LHCN-M2 (cell line): ENCODE measurements around the gene BDP1. TPM values are rescaled to one million over a fixed set of nuclear protein-coding genes. Genes with fewer than 3 reads are reported as not detected.
"Not testable (repeated sequence)": the region's sequence is repeated elsewhere in the genome, so short reads cannot be mapped to it uniquely, and the experiment has no call there.

Experiments
- DNase-seq: peaks from one replicate; pipeline ENCODE4 v3.0.0-alpha.2; 2012; ENCODE audit warnings: low read depth
- total RNA-seq: library from RNA; depleted of rRNA; stranded (reverse); fragments of >200 nt; gene quantifications from 2 replicates; pipeline ENCODE4 v1.2.3, GENCODE V29; 2014

Gene BDP1
- total RNA-seq, 1 experiment from 2014 or later, result 18.9 TPM

DNA sequence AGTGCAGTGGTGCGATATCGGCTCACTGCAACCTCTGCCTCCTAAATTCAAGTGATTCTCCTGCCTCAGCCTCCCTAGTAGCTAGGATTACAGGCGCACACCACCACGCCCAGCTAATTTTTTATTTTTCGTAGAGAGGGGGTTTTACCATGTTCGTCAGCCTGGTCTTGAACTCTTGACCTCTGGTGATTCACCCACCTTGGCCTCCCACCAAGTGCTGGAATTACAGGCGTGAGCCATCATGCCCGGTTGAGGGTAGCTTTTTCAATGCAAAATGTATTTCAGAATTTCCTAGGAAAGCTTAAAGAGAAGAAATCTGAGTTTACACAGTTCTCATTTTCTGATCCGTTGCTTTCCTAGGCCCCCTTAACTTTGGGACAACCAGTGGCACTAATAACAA is 15.7 kb downstream of the BDP1 start:
- DNase-seq, result peak; percentile 71

DNA sequence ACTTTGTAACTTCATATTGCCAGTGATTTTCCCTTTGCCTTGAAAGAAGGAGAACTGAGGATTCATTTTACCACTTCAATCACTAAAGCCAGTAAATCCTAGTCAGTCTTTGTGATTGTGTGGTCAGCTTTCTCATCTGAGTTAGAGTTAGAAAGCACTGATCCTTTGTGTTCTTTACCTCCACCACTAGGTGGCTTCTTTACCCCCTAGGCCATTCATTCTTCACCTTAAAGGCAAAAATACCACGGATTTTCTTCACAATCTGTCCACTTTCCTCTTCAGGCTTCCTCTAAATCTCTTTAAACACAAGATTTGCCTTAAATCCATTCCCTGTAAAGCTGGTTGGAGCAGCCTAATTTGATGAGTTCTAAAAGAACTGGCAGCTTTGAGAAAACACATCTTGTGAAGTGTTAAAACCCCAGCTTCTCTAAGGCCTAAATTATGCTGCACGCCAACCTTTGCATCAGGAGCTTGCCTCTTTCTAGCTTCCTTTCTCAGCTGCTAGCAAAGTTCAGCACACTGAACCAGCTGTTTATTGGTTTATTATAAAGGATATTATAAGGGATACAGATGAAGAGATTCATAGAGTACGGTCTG is 20.4 kb downstream of the BDP1 start:
- peak; percentile 30 for DNase-seq

DNA sequence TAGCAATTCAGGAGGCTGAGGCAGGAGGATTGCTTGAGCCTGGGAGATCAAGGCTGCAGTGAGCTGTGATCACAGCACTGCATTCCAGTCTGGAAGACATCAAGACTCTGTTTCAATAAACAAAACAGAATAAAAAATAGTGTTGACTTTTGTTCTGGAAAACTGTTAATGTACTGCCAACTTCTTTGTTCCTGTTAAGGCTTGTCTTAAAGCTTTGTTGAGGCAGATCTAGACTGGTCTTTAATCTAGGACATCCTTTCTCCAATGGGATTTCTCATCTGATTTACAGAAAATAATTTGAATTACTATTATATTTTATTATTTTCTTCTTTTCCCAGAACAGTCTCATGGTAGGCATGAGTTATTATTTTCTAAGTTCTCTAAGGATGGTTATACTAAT is 26.0 kb downstream of the BDP1 start:
- DNase-seq, result no peak

DNA sequence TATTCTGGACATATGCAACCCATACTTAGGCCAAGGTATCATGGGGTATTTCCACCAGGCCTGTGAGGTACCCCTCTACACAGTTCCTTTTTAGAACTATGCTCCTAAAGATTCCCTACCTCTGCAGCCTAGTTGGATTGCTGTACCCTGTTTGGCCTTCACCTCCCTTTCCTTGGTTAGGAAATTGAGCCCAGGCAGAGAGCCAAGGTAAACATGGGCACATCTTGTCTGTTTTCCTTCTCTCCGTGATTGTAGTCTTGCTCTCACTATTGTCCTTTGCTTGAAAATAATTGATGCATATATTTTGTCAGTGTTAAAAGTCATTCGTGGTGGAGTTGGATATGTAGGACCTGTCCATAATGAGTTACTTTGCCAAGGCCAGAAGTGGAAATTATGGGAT is 26.7 kb downstream of the BDP1 start:
- peak; percentile 57 for DNase-seq

DNA sequence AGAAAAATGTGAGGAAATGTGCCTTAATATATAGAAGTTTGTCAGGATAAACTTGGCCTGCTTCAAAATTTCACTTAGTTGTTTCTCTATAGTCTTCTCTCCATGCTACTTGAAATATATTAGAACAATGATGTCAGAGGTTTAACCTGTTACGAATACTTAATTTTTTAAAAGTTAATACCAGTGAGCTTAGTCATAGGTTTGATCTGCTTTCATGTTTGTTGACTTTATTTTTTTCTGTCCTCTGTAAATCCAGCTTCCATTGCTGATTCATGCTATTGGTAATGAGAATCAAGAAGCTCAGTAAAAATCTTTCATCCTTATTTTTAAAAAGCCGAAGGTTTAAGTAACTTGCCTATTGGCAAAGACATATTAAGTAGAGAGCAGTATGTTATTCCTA is 27.9 kb downstream of the BDP1 start:
- DNase-seq, result peak; percentile 75

DNA sequence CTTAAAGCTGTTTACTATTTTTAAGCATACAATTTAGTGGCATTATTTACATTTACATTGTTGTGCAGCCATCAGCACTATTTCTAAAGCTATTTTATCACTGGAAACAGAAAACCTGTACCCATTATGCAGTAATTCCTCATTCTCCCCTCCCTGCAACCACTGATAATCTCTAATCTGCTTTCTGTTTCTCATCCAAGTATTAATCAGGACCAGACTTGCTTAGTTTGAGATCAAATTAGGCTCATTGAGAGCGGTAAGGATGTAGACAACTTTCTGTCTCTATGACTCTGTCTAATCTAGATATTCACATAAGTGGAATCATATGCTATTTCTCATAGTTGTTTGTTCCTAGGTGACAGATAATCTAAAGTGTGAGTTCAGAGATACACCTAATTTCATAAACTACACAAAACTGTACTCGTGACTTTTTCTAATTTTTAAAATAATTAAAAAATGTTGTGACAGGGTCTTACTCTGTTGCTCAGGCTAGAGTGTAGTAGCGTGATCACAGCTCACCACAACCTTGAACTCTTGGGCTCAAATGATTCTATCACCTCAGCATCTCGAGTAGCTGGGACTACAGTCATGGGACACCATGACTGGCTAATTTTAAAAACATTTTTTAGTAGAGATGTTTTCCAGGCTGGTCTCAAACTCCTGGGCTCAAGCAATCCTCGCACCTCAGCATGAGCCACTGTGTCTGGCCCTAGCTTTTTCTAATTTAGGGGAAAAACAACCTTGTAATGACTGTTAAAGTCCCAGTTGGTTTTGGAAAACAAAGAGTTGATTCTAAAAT is 37.6 kb downstream of the BDP1 start:
- DNase-seq, result no peak

DNA sequence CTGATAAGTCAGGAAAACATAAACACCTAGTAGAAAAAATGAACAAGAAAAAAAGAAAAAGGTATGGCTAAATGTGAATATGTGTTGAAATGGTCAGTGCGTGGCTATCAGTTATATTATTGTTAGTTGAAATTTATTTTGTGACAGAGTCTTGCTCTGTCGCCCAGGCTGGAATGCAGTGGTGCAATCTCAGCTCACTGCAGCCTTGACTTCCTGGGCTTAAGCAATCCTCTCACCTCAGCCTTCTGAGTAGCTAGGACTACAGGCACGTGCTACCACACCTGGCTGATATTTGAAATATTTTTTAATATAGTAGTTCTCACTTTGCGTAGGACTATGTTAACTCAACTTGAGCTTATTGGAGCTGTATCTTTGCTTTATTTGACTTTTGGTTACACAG is 38.8 kb downstream of the BDP1 start:
- not testable (repeated sequence) for DNase-seq

DNA sequence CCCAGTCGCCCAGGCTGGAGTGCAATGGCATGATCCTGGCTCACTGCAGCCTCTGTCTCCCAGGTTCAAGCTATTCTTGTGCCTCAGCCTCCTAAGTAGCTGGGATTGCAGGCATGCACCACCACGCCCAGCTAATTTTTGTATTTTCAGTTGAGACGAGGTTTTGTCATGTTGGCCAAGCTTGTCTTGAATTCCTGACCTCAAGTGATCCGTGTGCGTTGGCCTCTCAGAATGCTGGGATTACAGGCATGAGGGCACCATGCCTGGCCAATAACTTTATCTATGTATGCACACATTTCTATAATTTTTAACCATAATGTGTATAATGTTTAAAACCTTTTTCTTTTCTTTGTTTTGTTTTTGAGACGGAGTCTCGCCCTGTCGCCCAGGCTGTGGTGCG is 43.3 kb downstream of the BDP1 start:
- not testable (repeated sequence) for DNase-seq

DNA sequence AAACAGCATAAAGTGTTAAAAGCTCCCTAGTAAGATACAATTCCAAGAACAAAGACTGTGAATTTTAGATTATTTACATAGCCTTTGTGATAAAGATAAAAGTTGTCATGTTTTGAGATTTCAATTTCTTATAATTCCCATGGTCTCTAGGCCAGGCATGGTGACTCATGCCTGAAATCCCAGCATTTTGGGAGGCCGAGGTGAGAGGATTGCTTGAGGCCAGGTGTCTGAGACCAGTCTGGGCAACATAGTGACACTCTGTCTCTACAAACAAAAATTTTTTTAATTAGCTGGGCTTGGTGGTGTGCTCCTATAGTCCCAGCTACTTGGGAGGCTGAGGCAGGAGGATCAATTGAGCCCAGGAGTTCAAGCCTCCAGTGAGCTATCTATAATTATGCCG is 48.1 kb downstream of the BDP1 start:
- no peak for DNase-seq

DNA sequence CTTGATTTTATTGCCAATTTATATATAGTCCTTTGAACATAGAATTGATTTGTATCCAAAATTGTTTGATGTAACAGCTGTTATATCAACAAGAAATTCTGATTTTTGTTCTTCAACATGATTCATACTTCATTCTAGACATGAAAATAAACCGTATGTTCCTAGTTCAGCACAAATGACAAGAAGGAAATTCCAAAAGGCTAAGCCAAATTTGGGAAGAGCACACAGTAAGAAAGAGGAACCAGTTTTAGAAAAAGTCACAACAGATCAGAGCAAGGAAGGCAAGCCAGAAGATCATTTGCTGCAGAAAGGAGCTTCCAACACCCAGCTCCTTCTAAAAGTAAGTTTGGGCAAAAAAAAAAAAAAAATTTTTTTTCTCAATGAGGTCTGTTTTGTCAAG is 66.7 kb downstream of the BDP1 start:
- no peak for DNase-seq

DNA sequence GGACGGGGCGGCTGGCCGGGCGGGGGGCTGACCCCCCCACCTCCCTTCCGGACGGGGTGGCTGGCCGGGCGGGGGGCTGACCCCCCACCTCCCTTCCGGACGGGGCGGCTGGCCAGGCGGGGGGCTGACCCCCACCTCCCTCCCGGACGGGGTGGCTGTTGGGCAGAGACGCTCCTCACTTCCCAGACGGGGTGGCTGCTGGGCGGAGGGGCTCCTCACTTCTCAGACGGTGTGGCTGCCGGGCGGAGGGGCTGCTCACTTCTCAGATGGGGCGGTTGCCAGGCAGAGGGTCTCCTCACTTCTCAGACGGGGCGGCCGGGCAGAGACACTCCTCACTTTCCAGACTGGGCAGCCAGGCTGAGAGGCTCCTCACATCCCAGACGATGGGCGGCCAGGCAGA is 70.2 kb downstream of the BDP1 start:
- DNase-seq, result not testable (repeated sequence)

DNA sequence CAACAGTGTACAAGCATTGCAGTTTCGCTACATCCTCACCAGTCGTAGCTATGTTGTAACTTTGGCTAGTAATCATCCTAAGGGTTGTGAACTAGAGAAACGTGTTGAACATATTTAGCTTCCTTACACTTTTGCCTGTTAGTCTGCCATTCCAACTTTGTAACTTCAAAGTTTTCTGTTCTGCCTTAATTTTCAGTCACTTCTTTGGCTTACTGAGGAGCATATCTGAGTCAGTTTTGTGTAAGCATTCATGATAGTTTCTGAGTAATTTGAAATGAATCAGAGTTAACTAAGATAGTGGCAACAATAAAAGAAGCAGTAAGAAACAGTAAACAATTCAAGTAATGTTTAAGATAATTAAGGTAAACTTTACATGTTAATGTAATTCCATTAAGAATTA is 72.8 kb downstream of the BDP1 start:
- DNase-seq, result peak; percentile 8

DNA sequence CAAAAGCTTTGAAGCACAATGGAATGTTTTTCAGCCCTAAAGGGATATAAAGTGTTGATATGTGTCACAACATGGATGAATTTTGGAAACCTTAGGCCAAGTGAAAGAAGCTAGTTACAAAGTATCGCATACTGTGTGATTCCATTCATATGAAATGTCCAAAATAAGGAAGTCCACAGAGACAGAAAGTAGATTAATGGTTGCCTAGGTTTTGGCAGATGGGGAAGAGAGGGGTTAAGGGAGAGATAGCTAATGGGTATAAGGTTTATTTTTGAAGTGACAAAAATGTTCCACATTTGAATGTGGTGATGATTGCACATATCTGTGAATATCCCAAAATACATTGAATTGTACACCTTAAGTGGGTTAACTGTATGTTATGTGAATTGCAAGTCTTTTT is 74.2 kb downstream of the BDP1 start:
- DNase-seq, result no peak

DNA sequence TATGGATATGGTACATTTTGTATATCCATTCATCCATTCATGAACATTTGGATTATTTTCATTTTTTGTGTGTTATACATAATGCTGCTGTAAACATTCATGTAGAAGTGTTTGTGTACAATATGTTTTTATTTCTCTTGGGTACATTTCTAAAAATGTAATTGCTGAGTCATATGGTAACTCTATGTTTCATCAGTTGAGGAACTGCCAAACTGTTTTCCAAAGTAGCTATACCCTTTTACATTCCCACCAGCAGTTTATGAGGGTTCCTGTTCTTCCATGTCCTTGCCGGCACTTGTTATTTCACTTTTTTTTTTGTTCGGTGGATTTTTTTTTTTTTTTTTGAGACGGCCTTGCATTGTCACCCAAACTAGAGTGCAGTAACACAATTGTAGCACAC is 77.7 kb downstream of the BDP1 start:
- peak; percentile 54 for DNase-seq

DNA sequence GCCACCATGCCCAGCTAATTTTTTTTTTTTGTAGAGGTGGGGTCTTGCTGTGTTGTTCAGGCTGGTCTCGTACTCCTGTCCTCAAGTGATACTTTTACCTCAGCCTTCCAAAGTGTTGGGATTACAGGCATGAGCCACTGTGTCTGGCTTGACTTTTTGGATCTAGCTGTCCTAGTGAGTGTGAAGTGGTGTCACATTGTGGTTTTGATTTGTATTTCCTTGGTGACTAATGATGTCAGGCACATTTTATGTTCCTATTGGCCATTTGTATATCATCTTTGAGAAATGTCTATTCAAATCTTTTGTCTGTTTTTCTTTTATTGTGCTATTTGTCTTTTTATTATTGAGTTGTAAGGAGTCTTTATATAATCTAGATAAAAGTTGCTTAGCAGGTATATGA is 78.2 kb downstream of the BDP1 start:
- DNase-seq, result peak; percentile 54

DNA sequence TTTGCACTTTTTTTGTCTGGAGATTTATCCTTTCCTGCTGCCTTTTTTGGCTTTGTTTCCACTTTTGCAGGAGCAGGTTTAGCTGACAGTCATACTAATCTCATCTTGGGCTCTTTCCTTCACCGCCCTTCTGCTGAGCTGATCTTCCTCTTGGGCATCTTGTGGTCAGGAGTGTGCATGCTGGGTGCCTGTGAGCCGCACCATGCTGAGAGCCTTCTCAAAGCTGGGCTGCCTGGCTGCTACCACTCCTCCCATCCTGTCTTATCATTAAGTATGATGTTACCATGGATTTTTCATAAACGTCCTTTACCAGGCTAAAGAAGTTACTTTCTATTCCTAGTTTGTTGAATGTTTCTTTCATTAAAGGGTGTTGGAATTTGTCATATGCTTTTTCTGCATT is 82.2 kb downstream of the BDP1 start:
- DNase-seq, result no peak

DNA sequence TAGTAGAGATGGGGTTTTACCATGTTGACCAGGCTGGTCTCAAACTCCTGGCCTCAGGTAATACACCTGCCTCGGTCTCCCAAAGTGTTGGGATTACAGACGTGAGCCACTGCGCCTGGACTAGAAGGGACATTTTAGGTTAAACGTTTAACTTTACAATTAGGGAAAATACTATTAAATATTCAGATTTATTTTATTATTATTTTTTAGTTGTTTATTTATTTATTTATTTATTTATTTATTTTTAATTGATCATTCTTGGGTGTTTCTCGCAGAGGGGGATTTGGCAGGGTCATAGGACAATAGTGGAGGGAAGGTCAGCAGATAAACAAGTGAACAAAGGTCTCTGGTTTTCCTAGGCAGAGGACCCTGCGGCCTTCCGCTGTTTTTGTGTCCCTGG is 95.4 kb downstream of the BDP1 start:
- not testable (repeated sequence) for DNase-seq

DNA sequence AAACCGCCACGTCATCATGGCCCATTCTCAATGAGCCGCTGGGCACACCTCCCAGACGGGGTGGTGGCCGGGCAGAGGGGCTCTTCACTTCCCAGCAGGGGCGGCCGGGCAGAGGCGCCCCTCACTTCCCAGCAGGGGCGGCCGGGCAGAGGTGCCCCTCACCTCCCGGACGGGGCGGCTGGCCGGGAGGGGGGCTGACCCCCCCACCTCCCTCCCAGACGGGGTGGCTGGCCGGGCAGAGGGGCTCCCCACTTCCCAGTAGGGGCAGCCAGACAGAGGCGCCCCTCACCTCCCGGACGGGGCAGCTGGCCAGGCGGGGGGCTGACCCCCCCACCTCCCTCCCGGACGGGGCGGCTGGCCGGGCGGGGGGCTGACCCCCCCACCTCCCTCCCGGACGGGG is 96.1 kb downstream of the BDP1 start:
- DNase-seq, result not testable (repeated sequence)

DNA sequence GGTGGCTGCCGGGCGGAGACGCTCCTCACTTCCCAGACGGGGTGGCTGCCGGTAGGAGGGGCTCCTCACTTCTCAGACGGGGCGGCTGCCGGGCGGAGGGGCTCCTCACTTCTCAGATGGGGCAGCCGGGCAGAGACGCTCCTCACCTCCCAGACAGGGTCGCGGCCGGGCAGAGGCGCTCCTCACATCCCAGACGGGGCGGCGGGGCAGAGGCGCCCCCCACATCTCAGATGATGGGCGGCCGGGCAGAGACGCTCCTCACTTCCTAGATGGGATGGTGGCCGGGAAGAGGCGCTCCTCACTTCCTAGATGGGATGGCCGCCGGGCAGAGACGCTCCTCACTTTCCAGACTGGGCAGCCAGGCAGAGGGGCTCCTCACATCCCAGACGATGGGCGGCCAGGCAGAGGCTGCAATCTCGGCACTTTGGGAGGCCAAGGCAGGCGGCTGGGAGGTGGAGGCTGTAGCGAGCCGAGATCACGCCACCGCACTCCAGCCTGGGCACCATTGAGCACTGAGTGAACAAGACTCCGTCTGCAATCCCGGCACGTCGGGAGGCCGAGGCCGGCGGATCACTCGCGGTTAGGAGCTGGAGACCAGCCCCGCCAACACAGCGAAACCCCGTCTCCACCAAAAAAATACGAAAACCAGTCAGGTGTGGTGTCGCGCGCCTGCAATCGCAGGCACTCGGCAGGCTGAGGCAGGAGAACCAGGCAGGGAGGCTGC is 96.7 kb downstream of the BDP1 start:
- DNase-seq, result not testable (repeated sequence)

DNA sequence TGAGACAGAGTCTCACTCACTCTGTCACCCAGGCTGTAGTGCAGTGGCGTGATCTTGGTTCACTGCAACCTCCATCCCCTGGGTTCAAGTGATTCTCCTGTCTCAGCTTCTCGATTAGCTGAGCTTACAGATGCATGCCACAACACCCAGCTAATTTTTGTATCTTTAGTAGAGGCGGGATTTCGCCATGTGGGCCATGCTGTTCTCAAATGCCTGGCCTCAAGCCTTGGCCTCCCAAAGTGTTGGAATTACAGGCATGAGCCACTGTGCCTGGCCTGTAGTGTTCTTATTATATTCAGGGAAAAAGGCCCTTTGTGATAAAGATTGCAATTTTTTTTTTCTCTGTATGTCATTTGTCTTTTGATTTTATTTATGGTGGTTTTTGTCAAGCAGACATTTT is 107.7 kb downstream of the BDP1 start:
- DNase-seq, result no peak

DNA sequence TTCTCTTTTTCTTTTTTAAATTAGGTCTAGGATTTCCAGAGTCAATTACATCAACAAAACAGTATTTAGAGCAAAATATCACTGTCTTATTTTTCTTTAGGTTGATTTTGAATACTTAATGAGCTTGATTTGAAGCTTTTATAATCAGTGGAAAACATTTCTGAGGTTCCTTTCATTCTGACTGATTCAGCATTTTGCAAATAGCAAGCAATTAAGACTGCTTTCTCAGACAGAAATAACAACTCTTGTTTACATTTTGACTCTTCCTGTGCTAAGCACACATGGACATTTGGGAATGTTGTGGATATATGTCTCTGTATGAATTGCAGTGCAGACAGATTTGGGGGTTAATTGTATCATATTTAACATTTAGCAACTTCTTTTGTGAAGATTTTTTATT is 109.4 kb downstream of the BDP1 start:
- DNase-seq, result no peak

DNA sequence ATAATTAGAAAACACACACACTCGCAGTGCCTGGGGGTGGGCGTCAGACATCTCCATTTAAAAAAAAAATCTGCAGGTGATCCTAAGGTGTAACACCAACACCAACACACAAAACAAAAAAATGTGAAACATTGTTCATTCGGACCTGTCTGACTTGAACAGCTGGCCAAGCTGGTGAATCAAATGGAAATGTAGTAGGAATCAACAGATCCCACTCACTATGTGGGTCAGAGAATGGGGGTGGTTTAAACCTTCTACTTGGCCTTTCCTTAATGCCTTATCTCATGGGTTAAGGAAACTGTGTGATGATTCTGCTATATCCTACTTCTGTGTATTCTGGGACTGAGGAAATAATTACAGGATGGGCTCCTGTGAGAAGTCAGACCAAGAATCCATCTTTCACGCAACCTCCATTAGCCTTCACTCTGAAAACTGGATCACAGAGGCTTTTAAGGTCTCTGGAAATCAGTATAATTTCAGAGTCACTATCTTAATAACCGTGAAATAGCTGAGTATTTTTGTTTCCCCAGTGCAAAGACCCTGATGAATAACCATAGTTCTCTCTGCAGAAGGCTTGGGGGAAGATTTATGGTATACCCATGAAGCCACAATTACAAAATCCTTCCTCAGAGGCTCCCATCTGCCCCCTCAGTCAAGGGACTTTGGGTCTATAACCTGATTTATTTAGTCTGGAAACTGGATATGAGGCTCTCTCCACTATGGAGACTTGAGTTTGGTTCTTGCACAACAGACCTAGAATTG is 114.5 kb downstream of the BDP1 start:
- DNase-seq, result no peak
